IMR-90 (cell line): ENCODE measurements around the gene MYRFL. TPM values are rescaled to one million over a fixed set of nuclear protein-coding genes. Genes with fewer than 3 reads are reported as not detected.

Experiments
- ATAC-seq: fragments of 200-7000 bp; cut with Tn5 transposase; 2 replicates; pipeline ENCODE4 v1.9.1; 2020; ENCODE audit warnings: low read depth, mild to moderate bottlenecking, moderate library complexity
- BruUV-seq: library from RNA; stranded (reverse); fragments of 400-500 nt; replicated peaks from 2 replicates; lab custom pipeline; 2021; lab: Mats Ljungman, UMichigan
- CTCF ChIA-PET: fragments of 300-600 bp; formaldehyde crosslinking; extraction: SDS; loops from one replicate; lab custom pipeline; 2021; ENCODE audit warnings: antibody characterized with exemption; lab: Yijun Ruan, JAX
- POLR2A ChIA-PET: fragments of 300-600 bp; sonication (Branson Sonifier 250); formaldehyde crosslinking; loops from one replicate; lab custom pipeline; 2022; ENCODE audit warnings: antibody characterized with exemption; ENCODE audit not compliant: unreplicated experiment; lab: Charles Lee
- DNase-seq: peaks from one replicate; pipeline ENCODE4 v3.0.0; 2013
- H2AFZ ChIP-seq: replicated peaks from 2 replicates; pipeline ENCODE3; 2013; ENCODE audit warnings: low read length, mild to moderate bottlenecking; ENCODE audit not compliant: poor library complexity
- H2AK5ac ChIP-seq: 2 replicates; pipeline ENCODE4 v1.6.1; 2013; ENCODE audit warnings: low read depth, low read length, inconsistent platforms
- H2AK9ac ChIP-seq: replicated peaks from 2 replicates; pipeline ENCODE3; 2013; ENCODE audit warnings: mild to moderate bottlenecking, low read depth, low read length, moderate library complexity; ENCODE audit not compliant: poor library complexity
- H2BK120ac ChIP-seq: 2 replicates; pipeline ENCODE4 v1.6.1; 2013; ENCODE audit warnings: low read depth, low read length, inconsistent platforms
- H2BK15ac ChIP-seq: 3 replicates; pipeline ENCODE4 v1.6.1; 2013; ENCODE audit warnings: low read depth, low read length, inconsistent platforms
- H2BK20ac ChIP-seq: 2 replicates; pipeline ENCODE4 v1.6.1; 2013; ENCODE audit warnings: low read depth, mild to moderate bottlenecking, inconsistent platforms, low read length, moderate library complexity
- H2BK5ac ChIP-seq: 2 replicates; pipeline ENCODE4 v1.6.1; 2013; ENCODE audit warnings: mild to moderate bottlenecking, low read depth, low read length, inconsistent platforms; ENCODE audit not compliant: poor library complexity, severe bottlenecking
- H3K14ac ChIP-seq: replicated peaks from 2 replicates; pipeline ENCODE4 v1.6.1; 2013; ENCODE audit warnings: low read depth, low read length, inconsistent platforms
- H3K18ac ChIP-seq: 2 replicates; pipeline ENCODE4 v1.6.1; 2013; ENCODE audit warnings: low read depth, low read length, control low read depth
- H3K23ac ChIP-seq: 2 replicates; pipeline ENCODE4 v1.6.1; 2013; ENCODE audit warnings: low read depth, low read length, inconsistent platforms
- H3K27ac ChIP-seq: 2 replicates; pipeline ENCODE4 v1.5.1; 2013; ENCODE audit warnings: mild to moderate bottlenecking, control low read depth, low read length; ENCODE audit not compliant: insufficient read depth
- H3K27me3 ChIP-seq: 2 replicates; pipeline ENCODE4 v1.6.1; 2013; ENCODE audit warnings: low read length; ENCODE audit not compliant: control insufficient read depth, insufficient read depth
- H3K36me3 ChIP-seq: 2 replicates; pipeline ENCODE4 v1.6.1; 2013; ENCODE audit warnings: low read length, mixed read lengths; ENCODE audit not compliant: control insufficient read depth, insufficient read depth
- H3K4ac ChIP-seq: 2 replicates; pipeline ENCODE4 v1.6.1; 2013; ENCODE audit warnings: low read depth, low read length, inconsistent platforms
- H3K4me1 ChIP-seq: 2 replicates; pipeline ENCODE4 v1.6.1; 2013; ENCODE audit warnings: low read length, mixed read lengths; ENCODE audit not compliant: control insufficient read depth, insufficient read depth
- H3K4me2 ChIP-seq: 2 replicates; pipeline ENCODE4 v1.6.1; 2013; ENCODE audit warnings: low read depth, mild to moderate bottlenecking, control low read depth, low read length, moderate library complexity
- H3K4me3 ChIP-seq: 2 replicates; pipeline ENCODE4 v1.5.1; 2013; ENCODE audit warnings: low read depth, mild to moderate bottlenecking, control low read depth, low read length, moderate library complexity; ENCODE audit not compliant: insufficient read depth
- H3K56ac ChIP-seq: 2 replicates; pipeline ENCODE4 v1.6.1; 2013; ENCODE audit warnings: low read length, inconsistent platforms; ENCODE audit not compliant: insufficient read depth; ENCODE audit errors: extremely low read depth
- H3K79me1 ChIP-seq, 2 experiments: 2 replicates each; pipeline ENCODE4 v1.6.1; 2013; ENCODE audit warnings: low read length in 2 of 2, inconsistent platforms in 1 of 2, low read depth in 1 of 2
- H3K9ac ChIP-seq: 2 replicates; pipeline ENCODE4 v1.6.1; 2013; ENCODE audit warnings: low read depth, low read length, control low read depth
- H3K9me1 ChIP-seq: 2 replicates; pipeline ENCODE4 v1.6.1; 2013; ENCODE audit warnings: low read length, inconsistent platforms; ENCODE audit not compliant: insufficient read depth
- H3K9me3 ChIP-seq: 2 replicates; pipeline ENCODE4 v1.6.1; 2013; ENCODE audit warnings: low read length; ENCODE audit not compliant: control insufficient read depth, insufficient read depth
- H4K20me1 ChIP-seq: 2 replicates; pipeline ENCODE4 v1.6.1; 2013; ENCODE audit warnings: low read length, inconsistent platforms; ENCODE audit not compliant: insufficient read depth
- H4K5ac ChIP-seq: 2 replicates; pipeline ENCODE4 v1.6.1; 2013; ENCODE audit warnings: mild to moderate bottlenecking, low read depth, low read length, control low read depth
- H4K8ac ChIP-seq, 2 experiments: 2 replicates each; pipeline ENCODE4 v1.6.1; 2013; ENCODE audit warnings: low read depth in 2 of 2, low read length in 2 of 2, control low read depth in 1 of 2, inconsistent platforms in 1 of 2
- H4K91ac ChIP-seq: 2 replicates; pipeline ENCODE4 v1.6.1; 2013; ENCODE audit warnings: low read depth, low read length, inconsistent platforms; ENCODE audit not compliant: insufficient read depth
- BHLHE40 ChIP-seq: fragments of 150-350 bp; IDR thresholded peaks from 2 replicates; pipeline ENCODE4 v1.6.1; 2016; ENCODE audit warnings: mild to moderate bottlenecking, low read depth, low read length
- CEBPB ChIP-seq: IDR thresholded peaks from 2 replicates; pipeline ENCODE4 v1.6.1; 2012; ENCODE audit warnings: low read depth, low read length, improper control_type of control experiment
- CHD1 ChIP-seq: IDR thresholded peaks from 2 replicates; pipeline ENCODE4 v1.6.1; 2012; ENCODE audit warnings: low read depth, low read length, improper control_type of control experiment
- CTCF ChIP-seq: conservative IDR thresholded peaks from 2 replicates; pipeline ENCODE4 v1.5.1; 2012; ENCODE audit warnings: mild to moderate bottlenecking, low read depth, low read length, improper control_type of control experiment
- ELK1 ChIP-seq: fragments of 150-350 bp; IDR thresholded peaks from 2 replicates; pipeline ENCODE4 v1.6.1; 2016; ENCODE audit warnings: low read depth, mild to moderate bottlenecking, low read length, moderate library complexity, borderline replicate concordance
- FOS ChIP-seq: fragments of 150-350 bp; IDR thresholded peaks from 2 replicates; pipeline ENCODE4 v1.6.1; 2016; ENCODE audit warnings: low read depth, low read length
- MAFK ChIP-seq: IDR thresholded peaks from 2 replicates; pipeline ENCODE4 v1.6.1; 2012; ENCODE audit warnings: low read depth, low read length, improper control_type of control experiment
- MAZ ChIP-seq: IDR thresholded peaks from 2 replicates; pipeline ENCODE4 v1.6.1; 2012; ENCODE audit warnings: low read depth, mild to moderate bottlenecking, low read length, improper control_type of control experiment, moderate library complexity, borderline replicate concordance
- MXI1 ChIP-seq: IDR thresholded peaks from 2 replicates; pipeline ENCODE4 v1.6.1; 2012; ENCODE audit warnings: low read depth, mild to moderate bottlenecking, low read length, moderate library complexity, borderline replicate concordance
- NFE2L2 ChIP-seq: fragments of 150-350 bp; IDR thresholded peaks from 2 replicates; pipeline ENCODE4 v1.6.1; 2016; ENCODE audit warnings: low read depth, mild to moderate bottlenecking, low read length
- POLR2A ChIP-seq: IDR thresholded peaks from 2 replicates; pipeline ENCODE4 v1.6.1; 2012; ENCODE audit warnings: mild to moderate bottlenecking, low read depth, low read length
- RAD21 ChIP-seq: IDR thresholded peaks from 2 replicates; pipeline ENCODE4 v1.6.1; 2012; ENCODE audit warnings: low read length, improper control_type of control experiment
- RCOR1 ChIP-seq: IDR thresholded peaks from 2 replicates; pipeline ENCODE4 v1.6.1; 2012; ENCODE audit warnings: mild to moderate bottlenecking, low read length, improper control_type of control experiment; ENCODE audit not compliant: insufficient replicate concordance
- RFX5 ChIP-seq: IDR thresholded peaks from 2 replicates; pipeline ENCODE4 v1.8.0; 2012; ENCODE audit warnings: low read depth, mild to moderate bottlenecking, low read length, moderate library complexity
- SMC3 ChIP-seq: fragments of 150-350 bp; IDR thresholded peaks from 2 replicates; pipeline ENCODE4 v1.6.1; 2016; ENCODE audit warnings: low read depth, mild to moderate bottlenecking, antibody characterized with exemption, low read length, moderate library complexity
- USF2 ChIP-seq: fragments of 150-350 bp; IDR thresholded peaks from 2 replicates; pipeline ENCODE4 v1.6.1; 2017; ENCODE audit warnings: mild to moderate bottlenecking, antibody characterized with exemption, low read length, low read depth
- WGBS, 2 experiments: methylation state at CpG; one replicate each; pipeline versions ENCODE4 v1.1.5 to v1.1.7; 2013; ENCODE audit warnings: missing lambda C conversion rate in 2 of 2; ENCODE audit not compliant: insufficient read length in 1 of 2; ENCODE audit errors: extremely low coverage in 2 of 2; 5-methylcytosine and 5-hydroxymethylcytosine counted together
- dilution Hi-C: fragments of 300-500 bp; cut with HindIII; formaldehyde crosslinking; loops from one replicate; pipeline ENCODE4 v1.14.3; 2018; ENCODE audit warnings: low sequenced_read_pairs; ENCODE audit not compliant: unreplicated experiment
- in situ Hi-C: fragments of 300-500 bp; cut with MboI; formaldehyde crosslinking; loops from 3 replicates; pipeline ENCODE4 v1.14.3; 2019; ENCODE audit warnings: low sequenced_read_pairs, inconsistent platforms, mixed read lengths
- intact Hi-C: fragments of 100-400 bp; cut with micrococcal nuclease; formaldehyde crosslinking; loops from 2 replicates; pipeline ENCODE4 v1.10.0; 2022
- polyA plus RNA-seq, 3 experiments: library from polyadenylated mRNA; depleted of rRNA; stranded (reverse); fragments of >200 nt; gene quantifications; 2 replicates each; pipeline ENCODE4 v1.2.3, GENCODE V29; 2012; ENCODE audit warnings: low replicate concordance in 1 of 3
- total RNA-seq: library from RNA; depleted of rRNA; stranded (reverse); fragments of >200 nt; gene quantifications from 2 replicates; pipeline ENCODE4 v1.2.3, GENCODE V29; 2012

Gene MYRFL
- total and polyA plus RNA-seq, 2 of the 4 experiments (the other 2 are of a cell fraction) = not detected

DNA sequence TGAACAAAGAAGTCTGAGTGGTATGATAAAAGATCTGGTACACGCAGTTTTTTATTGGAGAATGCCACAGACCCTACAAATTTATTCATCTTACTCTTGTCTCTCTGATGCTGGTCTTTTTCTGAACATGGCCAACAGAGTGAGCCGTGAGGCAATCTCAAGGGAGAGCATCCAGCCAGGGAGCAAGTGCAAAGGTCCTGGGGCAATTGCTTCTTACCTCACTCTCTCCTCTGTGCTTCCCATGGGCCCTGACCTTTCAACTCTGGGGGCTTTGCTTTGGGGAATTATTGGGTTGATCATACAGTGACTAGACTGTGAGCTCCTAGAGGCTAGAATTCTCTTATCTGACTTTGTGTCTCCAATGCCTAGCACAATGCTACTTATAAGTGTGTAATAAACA is 171.7 kb downstream of the MYRFL start:
- H4K5ac ChIP-seq = no peak overlapping the region
- H3K9me3 ChIP-seq = no peaks in the 10 kb centered on the region
- no peak overlapping the region for H3K56ac ChIP-seq
- WGBS, 2 experiments = no CpG with 5 or more reads among the region's 2 CpGs
- H4K8ac ChIP-seq = no peak overlapping the region
- no peaks in the 10 kb centered on the region for H3K36me3 ChIP-seq
- H2BK120ac ChIP-seq = no peak overlapping the region
- H3K23ac ChIP-seq = no peak overlapping the region
- DNase-seq = no peak
- CTCF ChIA-PET = no interaction called here
- no peak overlapping the region for H4K91ac ChIP-seq
- H2AK5ac ChIP-seq = no peak overlapping the region
- no peak overlapping the region for H3K18ac ChIP-seq
- H3K9me1 ChIP-seq = no peaks in the 10 kb centered on the region
- ATAC-seq = no peak
- H3K4me1 ChIP-seq = no peaks in the 10 kb centered on the region
- H3K4ac ChIP-seq = no peak overlapping the region
- no peak overlapping the region for H2AK9ac ChIP-seq
- TF ChIP-seq FOS (no peak), MAFK (no peak), MAZ (no peak), USF2 (no peak), SMC3 (no peak), POLR2A (no peak), MXI1 (no peak), CEBPB (no peak), CHD1 (no peak), ELK1 (no peak), BHLHE40 (no peak), NFE2L2 (no peak), RCOR1 (no peak), RAD21 (no peak), CTCF (no peak), RFX5 (no peak)
- BruUV-seq = no TSS peak
- no peak overlapping the region for H2BK15ac ChIP-seq
- H3K14ac ChIP-seq = no peak overlapping the region
- H2BK5ac ChIP-seq = no peak overlapping the region
- no peak overlapping the region for H3K4me3 ChIP-seq
- no peak overlapping the region for H3K9ac ChIP-seq
- no peak overlapping the region for H2BK20ac ChIP-seq
- H2AFZ ChIP-seq = no peak overlapping the region
- no peak overlapping the region for H3K27ac ChIP-seq
- no peaks in the 10 kb centered on the region for H4K20me1 ChIP-seq
- dilution Hi-C loops = no loop called here
- in situ Hi-C loops = no loop called here
- POLR2A ChIA-PET = no interaction called here
- H3K79me1 ChIP-seq = no peaks in the 10 kb centered on the region
- no peak overlapping the region for H3K4me2 ChIP-seq
- H3K27me3 ChIP-seq = no peaks in the 10 kb centered on the region; the same call in 1 of the 2 replicates
- intact Hi-C loops = no loop called here
